A549 (cell line): ENCODE measurements around the gene ZNF827. TPM values are rescaled to one million over a fixed set of nuclear protein-coding genes. Genes with fewer than 3 reads are reported as not detected.

Source experiments
- ATAC-seq, 2 experiments: fragments of 200-7000 bp in 1 of 2; fragments of >200 bp in 1 of 2; cut with Nextera tagmentation in 1 of 2; cut with Tn5 transposase in 1 of 2; 3 replicates each; pipeline versions ENCODE4 v1.8.0 to v1.9.1; 2018 to 2020; ENCODE audit warnings: mild to moderate bottlenecking in 1 of 2, moderate library complexity in 1 of 2
- CTCF ChIA-PET: fragments of 300-600 bp; sonication (Branson Sonifier 250); formaldehyde crosslinking; extraction: SDS; loops from one replicate; lab custom pipeline; 2021; ENCODE audit warnings: antibody characterized with exemption, inconsistent platforms; lab: Yijun Ruan, JAX
- POLR2A ChIA-PET: fragments of 350-600 bp; formaldehyde crosslinking; extraction: SDS; loops from one replicate; lab custom pipeline; 2021; ENCODE audit warnings: antibody characterized with exemption, inconsistent platforms; lab: Yijun Ruan, JAX
- DNase-seq, 2 experiments: peaks; one replicate each; pipeline versions ENCODE4 v3.0.0 to v3.0.0-alpha.2; 2011 to 2016; ENCODE audit warnings: low read depth in 1 of 2, low spot score in 1 of 2
- FAIRE-seq: peaks from 2 replicates; lab custom pipeline; 2011; peaks lifted over from hg19 to GRCh38; lab: Jason Lieb, UNC
- H3K27ac ChIP-seq, 2 experiments: fragments of >200 bp; sonication (Bioruptor Twin); formaldehyde crosslinking; 3 replicates each; pipeline ENCODE4 v1.5.1; 2016 to 2017
- H3K4me1 ChIP-seq: fragments of >200 bp; sonication (Bioruptor Twin); formaldehyde crosslinking; 3 replicates; pipeline ENCODE4 v1.6.1; 2016
- H3K4me2 ChIP-seq: fragments of >200 bp; sonication (Bioruptor Twin); formaldehyde crosslinking; 3 replicates; pipeline ENCODE4 v1.6.1; 2016
- H3K4me3 ChIP-seq: fragments of >200 bp; sonication (Bioruptor Twin); formaldehyde crosslinking; 3 replicates; pipeline ENCODE4 v1.5.1; 2016
- H3K9me3 ChIP-seq: fragments of >200 bp; sonication (Bioruptor Twin); formaldehyde crosslinking; 3 replicates; pipeline ENCODE4 v1.6.1; 2016
- CBX2 ChIP-seq: fragments of 200-600 bp; sonication (generic); IDR thresholded peaks from 2 replicates; pipeline ENCODE4 v1.6.1; 2016; ENCODE audit warnings: low read depth, mild to moderate bottlenecking, borderline replicate concordance
- EHF ChIP-seq: fragments of 250-450 bp; sonication (Bioruptor Pico); IDR thresholded peaks from 2 replicates; pipeline ENCODE4 v1.5.0; 2020; ENCODE audit warnings: mild to moderate bottlenecking
- EP300 ChIP-seq, 2 experiments: fragments of >200 bp; sonication (Bioruptor Twin); formaldehyde crosslinking; IDR thresholded peaks; 2 replicates in 1 of 2; 3 replicates in 1 of 2; pipeline ENCODE4 v1.6.1; 2016 to 2017
- FOSB ChIP-seq: fragments of 250-450 bp; sonication (Bioruptor Pico); IDR thresholded peaks from 2 replicates; pipeline ENCODE4 v1.5.0; 2020; ENCODE audit warnings: mild to moderate bottlenecking, moderate library complexity
- MAFK ChIP-seq: fragments of 450-650 bp; IDR thresholded peaks from 2 replicates; pipeline ENCODE4 v1.6.1; 2014; ENCODE audit not compliant: partially characterized antibody
- NPAS2 ChIP-seq: fragments of 250-450 bp; sonication (Bioruptor Pico); IDR thresholded peaks from 2 replicates; pipeline ENCODE4 v1.8.0; 2022; ENCODE audit warnings: mild to moderate bottlenecking, moderate library complexity, borderline replicate concordance
- POLR2A ChIP-seq: IDR thresholded peaks from 2 replicates; pipeline ENCODE4 v1.6.1; 2012; ENCODE audit warnings: mild to moderate bottlenecking, low read length
- RCOR1 ChIP-seq: fragments of 150-350 bp; IDR thresholded peaks from 2 replicates; pipeline ENCODE4 v1.6.1; 2014; ENCODE audit warnings: antibody characterized with exemption, low read length, low read depth
- TFCP2L1 ChIP-seq: fragments of 250-450 bp; sonication (Bioruptor Pico); IDR thresholded peaks from 2 replicates; pipeline ENCODE4 v1.5.0; 2021; ENCODE audit warnings: mild to moderate bottlenecking
- ZSCAN20 ChIP-seq: fragments of 250-450 bp; sonication (Bioruptor Pico); IDR thresholded peaks from 2 replicates; pipeline ENCODE4 v1.8.0; 2022; ENCODE audit warnings: mild to moderate bottlenecking, moderate library complexity
- WGBS: methylation state at CpG from one replicate; pipeline ENCODE4 v1.1.6; 2017; ENCODE audit errors: missing lambda C conversion rate; 5-methylcytosine and 5-hydroxymethylcytosine counted together
- polyA plus RNA-seq, 4 experiments: library from polyadenylated mRNA; depleted of rRNA in 3 of 4; stranded (reverse); fragments of >200 nt; fragmentation: RNase III in 1 of 4; extraction: RNeasy Plus Mini Kit Qiagen cat#74134 plus additional on column Dnase treatment in 1 of 4; gene quantifications; 2 replicates in 3 of 4; 3 replicates in 1 of 4; pipeline ENCODE4 v1.2.3, GENCODE V29; 2011 to 2017
- TF ChIP-seq, protein P1 (sequence below): IDR thresholded peaks from 2 replicates; pipeline ENCODE4 v1.6.1; 2012
- TF ChIP-seq, protein P2 (sequence below): fragments of >200 bp; sonication (Bioruptor Twin); formaldehyde crosslinking; IDR thresholded peaks from 3 replicates; pipeline ENCODE4 v1.5.1; 2016
- TF ChIP-seq, protein P3 (sequence below): fragments of 200-600 bp; sonication (generic); IDR thresholded peaks from 2 replicates; pipeline ENCODE4 v1.6.1; 2016; ENCODE audit warnings: antibody characterized with exemption, mild to moderate bottlenecking, moderate library complexity
- TF ChIP-seq, protein P4 (sequence below): IDR thresholded peaks from 2 replicates; pipeline ENCODE4 v1.6.1; 2012
- TF ChIP-seq, protein P5 (sequence below): fragments of >200 bp; sonication (Bioruptor Twin); formaldehyde crosslinking; IDR thresholded peaks from 3 replicates; pipeline ENCODE4 v1.6.1; 2016

Gene ZNF827
- polyA plus RNA-seq, 2 of the 4 experiments (the other 2 are of a cell fraction), result 3.8 to 4.2 TPM

DNA sequence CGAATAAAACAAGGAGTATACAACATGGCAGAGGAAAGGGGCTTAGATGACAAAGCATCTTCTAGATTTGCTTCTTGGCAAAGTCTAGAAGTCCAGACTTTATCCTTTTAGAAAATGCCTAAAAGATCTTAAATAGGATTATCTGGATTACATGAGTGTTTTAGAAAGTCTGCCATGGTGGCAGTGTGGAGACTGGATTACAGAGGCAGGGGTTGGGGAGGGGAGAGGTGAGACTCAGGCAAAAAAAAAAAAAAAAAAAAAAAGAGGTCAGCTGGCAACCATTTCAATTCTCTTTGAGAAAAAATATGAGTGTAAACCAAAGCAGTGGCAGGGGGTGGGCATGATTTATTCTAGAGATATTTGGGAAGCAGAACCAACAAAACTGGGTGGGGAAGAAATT is 17.4 kb downstream of the ZNF827 start (continued):
- TF ChIP-seq, protein P1, sequence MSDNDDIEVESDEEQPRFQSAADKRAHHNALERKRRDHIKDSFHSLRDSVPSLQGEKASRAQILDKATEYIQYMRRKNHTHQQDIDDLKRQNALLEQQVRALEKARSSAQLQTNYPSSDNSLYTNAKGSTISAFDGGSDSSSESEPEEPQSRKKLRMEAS, result no peak

- Histone ChIP-seq H3K9me3 (no peaks in the 10 kb centered on the region), H3K4me1 (no peaks in the 10 kb centered on the region), H3K4me2 (no peak overlapping the region), H3K4me3 (no peak overlapping the region), H3K27ac (no peak overlapping the region)
- ChIA-PET POLR2A (interaction anchor here (0.7 kb wide), 1 partner anchor 180 kb away, joined by 4 read pairs; no protein-coding TSS in a partner anchor), CTCF (no interaction called here)
- no peak for DNase-seq
- no peak for FAIRE-seq
- TF ChIP-seq EP300 (IDR thresholded peaks at IDR 0.05), result no peak
- peak; percentile 70 for TF ChIP-seq MAFK
- TF ChIP-seq, all 56 proteins: peak for 1
- ATAC-seq, result no peak
- 90% methylated on average over 8 of the region's 8 CpGs for WGBS
Observed at GRCh38 chr4:145920205-145920604, 18.4 kb downstream of the ZNF827 start.

- Histone ChIP-seq H3K27ac (no peak overlapping the region), H3K9me3 (no peaks in the 10 kb centered on the region), H3K4me3 (no peak overlapping the region), H3K4me2 (no peak overlapping the region)
- DNase-seq (no peak), ATAC-seq (no peak), FAIRE-seq (no peak)
- 100% methylated on average over 2 of the region's 2 CpGs for WGBS
- CTCF ChIA-PET, result no interaction called here
- TF ChIP-seq, protein P2, sequence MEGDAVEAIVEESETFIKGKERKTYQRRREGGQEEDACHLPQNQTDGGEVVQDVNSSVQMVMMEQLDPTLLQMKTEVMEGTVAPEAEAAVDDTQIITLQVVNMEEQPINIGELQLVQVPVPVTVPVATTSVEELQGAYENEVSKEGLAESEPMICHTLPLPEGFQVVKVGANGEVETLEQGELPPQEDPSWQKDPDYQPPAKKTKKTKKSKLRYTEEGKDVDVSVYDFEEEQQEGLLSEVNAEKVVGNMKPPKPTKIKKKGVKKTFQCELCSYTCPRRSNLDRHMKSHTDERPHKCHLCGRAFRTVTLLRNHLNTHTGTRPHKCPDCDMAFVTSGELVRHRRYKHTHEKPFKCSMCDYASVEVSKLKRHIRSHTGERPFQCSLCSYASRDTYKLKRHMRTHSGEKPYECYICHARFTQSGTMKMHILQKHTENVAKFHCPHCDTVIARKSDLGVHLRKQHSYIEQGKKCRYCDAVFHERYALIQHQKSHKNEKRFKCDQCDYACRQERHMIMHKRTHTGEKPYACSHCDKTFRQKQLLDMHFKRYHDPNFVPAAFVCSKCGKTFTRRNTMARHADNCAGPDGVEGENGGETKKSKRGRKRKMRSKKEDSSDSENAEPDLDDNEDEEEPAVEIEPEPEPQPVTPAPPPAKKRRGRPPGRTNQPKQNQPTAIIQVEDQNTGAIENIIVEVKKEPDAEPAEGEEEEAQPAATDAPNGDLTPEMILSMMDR, result no peak
- TF ChIP-seq ZSCAN20 (CRISPR knock-in tag) (no peak), EP300 (IDR thresholded peaks at IDR 0.05) (no peak), RCOR1 (no peak), EHF (no peak), POLR2A (no peak), TFCP2L1 (CRISPR knock-in tag) (no peak), FOSB (CRISPR knock-in tag) (no peak), CBX2 (no peak), NPAS2 (CRISPR knock-in tag) (no peak)
- TF ChIP-seq, protein P3, sequence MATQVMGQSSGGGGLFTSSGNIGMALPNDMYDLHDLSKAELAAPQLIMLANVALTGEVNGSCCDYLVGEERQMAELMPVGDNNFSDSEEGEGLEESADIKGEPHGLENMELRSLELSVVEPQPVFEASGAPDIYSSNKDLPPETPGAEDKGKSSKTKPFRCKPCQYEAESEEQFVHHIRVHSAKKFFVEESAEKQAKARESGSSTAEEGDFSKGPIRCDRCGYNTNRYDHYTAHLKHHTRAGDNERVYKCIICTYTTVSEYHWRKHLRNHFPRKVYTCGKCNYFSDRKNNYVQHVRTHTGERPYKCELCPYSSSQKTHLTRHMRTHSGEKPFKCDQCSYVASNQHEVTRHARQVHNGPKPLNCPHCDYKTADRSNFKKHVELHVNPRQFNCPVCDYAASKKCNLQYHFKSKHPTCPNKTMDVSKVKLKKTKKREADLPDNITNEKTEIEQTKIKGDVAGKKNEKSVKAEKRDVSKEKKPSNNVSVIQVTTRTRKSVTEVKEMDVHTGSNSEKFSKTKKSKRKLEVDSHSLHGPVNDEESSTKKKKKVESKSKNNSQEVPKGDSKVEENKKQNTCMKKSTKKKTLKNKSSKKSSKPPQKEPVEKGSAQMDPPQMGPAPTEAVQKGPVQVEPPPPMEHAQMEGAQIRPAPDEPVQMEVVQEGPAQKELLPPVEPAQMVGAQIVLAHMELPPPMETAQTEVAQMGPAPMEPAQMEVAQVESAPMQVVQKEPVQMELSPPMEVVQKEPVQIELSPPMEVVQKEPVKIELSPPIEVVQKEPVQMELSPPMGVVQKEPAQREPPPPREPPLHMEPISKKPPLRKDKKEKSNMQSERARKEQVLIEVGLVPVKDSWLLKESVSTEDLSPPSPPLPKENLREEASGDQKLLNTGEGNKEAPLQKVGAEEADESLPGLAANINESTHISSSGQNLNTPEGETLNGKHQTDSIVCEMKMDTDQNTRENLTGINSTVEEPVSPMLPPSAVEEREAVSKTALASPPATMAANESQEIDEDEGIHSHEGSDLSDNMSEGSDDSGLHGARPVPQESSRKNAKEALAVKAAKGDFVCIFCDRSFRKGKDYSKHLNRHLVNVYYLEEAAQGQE, result no peak
- TF ChIP-seq, protein P4, sequence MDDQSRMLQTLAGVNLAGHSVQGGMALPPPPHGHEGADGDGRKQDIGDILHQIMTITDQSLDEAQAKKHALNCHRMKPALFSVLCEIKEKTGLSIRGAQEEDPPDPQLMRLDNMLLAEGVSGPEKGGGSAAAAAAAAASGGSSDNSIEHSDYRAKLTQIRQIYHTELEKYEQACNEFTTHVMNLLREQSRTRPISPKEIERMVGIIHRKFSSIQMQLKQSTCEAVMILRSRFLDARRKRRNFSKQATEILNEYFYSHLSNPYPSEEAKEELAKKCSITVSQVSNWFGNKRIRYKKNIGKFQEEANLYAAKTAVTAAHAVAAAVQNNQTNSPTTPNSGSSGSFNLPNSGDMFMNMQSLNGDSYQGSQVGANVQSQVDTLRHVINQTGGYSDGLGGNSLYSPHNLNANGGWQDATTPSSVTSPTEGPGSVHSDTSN, result no peak
- TF ChIP-seq, protein P5, sequence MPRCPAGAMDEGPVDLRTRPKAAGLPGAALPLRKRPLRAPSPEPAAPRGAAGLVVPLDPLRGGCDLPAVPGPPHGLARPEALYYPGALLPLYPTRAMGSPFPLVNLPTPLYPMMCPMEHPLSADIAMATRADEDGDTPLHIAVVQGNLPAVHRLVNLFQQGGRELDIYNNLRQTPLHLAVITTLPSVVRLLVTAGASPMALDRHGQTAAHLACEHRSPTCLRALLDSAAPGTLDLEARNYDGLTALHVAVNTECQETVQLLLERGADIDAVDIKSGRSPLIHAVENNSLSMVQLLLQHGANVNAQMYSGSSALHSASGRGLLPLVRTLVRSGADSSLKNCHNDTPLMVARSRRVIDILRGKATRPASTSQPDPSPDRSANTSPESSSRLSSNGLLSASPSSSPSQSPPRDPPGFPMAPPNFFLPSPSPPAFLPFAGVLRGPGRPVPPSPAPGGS, result no peak
- TF ChIP-seq, all 56 proteins: peak for 0
- no peaks in the 10 kb centered on the region for H3K4me1 ChIP-seq
- POLR2A ChIA-PET, result no interaction called here
Observed at GRCh38 chr4:145912376-145912775, 26.2 kb downstream of the ZNF827 start.
